ENCODE measurements around the gene LPGAT1.

- TF ChIP-seq POLR2A (IDR thresholded peaks at IDR 0.05; ENCODE audit: low read depth, low read length) (no peak), POLR2AphosphoS5 (IDR thresholded peaks at IDR 0.05; ENCODE audit: low read depth, low read length) (no peak), TAF1 (IDR thresholded peaks at IDR 0.05; ENCODE audit: low read depth, low read length) (no peak), SPI1 (IDR thresholded peaks at IDR 0.05; ENCODE audit: low read depth, low read length) (no peak), PAX5 (IDR thresholded peaks at IDR 0.05; ENCODE audit: insufficient read depth, low read length, severe bottlenecking) (no peak), POU2F2 (IDR thresholded peaks at IDR 0.05; ENCODE audit: low read depth, low read length) (no peak)
Observed at GRCh38 chr1:211791979-211792378, 38.6 kb downstream of the LPGAT1 start.

Measured in GM12891 (cell line).